ENCODE data around the gene DNAJC10. TPM values are rescaled to one million over a fixed set of nuclear protein-coding genes. Genes with fewer than 3 reads are reported as not detected.

The DNAJC10 gene
- total RNA-seq, 2 experiments from 2014 or later: 40.7 to 42.2 TPM

GRCh38 chr2:182819412-182819811 is 103.4 kb downstream of the DNAJC10 start:
- Mint-ChIP-seq H3K4me3 (no peak overlapping the region), H3K27ac (no peak overlapping the region), H3K9me3 (no peaks in the 10 kb centered on the region), H3K4me1 (ENCODE audit: low read depth) (no peaks in the 10 kb centered on the region), H3K27me3 (peaks cover 6% of the 10 kb centered on the region), H3K36me3 (ENCODE audit: low read depth) (no peaks in the 10 kb centered on the region)
- DNase-seq (no peak), ATAC-seq (no peak)
- CTCF ChIA-PET: no interaction called here
- TF ChIP-seq CTCF (IDR thresholded peaks at IDR 0.05): no peak
- intact Hi-C loops (cut with micrococcal nuclease): no loop called here
- POLR2A ChIA-PET: interaction anchor here (1.2 kb wide), 1 partner anchor 68 kb away, joined by 3 read pairs; no protein-coding TSS in a partner anchor

GRCh38 chr2:182821182-182821581 is 105.1 kb downstream of the DNAJC10 start:
- peaks cover 11% of the 10 kb centered on the region for H3K27me3 Mint-ChIP-seq
- DNase-seq: no peak
- TF ChIP-seq CTCF (IDR thresholded peaks at IDR 0.05): no peak
- H3K36me3 Mint-ChIP-seq (ENCODE audit: low read depth): no peaks in the 10 kb centered on the region
- no peak overlapping the region for H3K27ac Mint-ChIP-seq
- CTCF ChIA-PET: no interaction called here
- intact Hi-C loops (cut with micrococcal nuclease): no loop called here
- no peaks in the 10 kb centered on the region for H3K9me3 Mint-ChIP-seq
- ATAC-seq: no peak
- POLR2A ChIA-PET: no interaction called here
- H3K4me1 Mint-ChIP-seq (ENCODE audit: low read depth): no peaks in the 10 kb centered on the region
- H3K4me3 Mint-ChIP-seq: no peak overlapping the region

GRCh38 chr2:182822733-182823132 is 106.7 kb downstream of the DNAJC10 start:
- ATAC-seq: no peak
- no peak overlapping the region for H3K4me3 Mint-ChIP-seq
- no peaks in the 10 kb centered on the region for H3K9me3 Mint-ChIP-seq
- H3K27me3 Mint-ChIP-seq: peaks cover 10% of the 10 kb centered on the region
- no peak overlapping the region for H3K27ac Mint-ChIP-seq
- DNase-seq: no peak
- ChIA-PET CTCF (no interaction called here), POLR2A (no interaction called here)
- intact Hi-C loops (cut with micrococcal nuclease): no loop called here
- no peaks in the 10 kb centered on the region for H3K36me3 Mint-ChIP-seq (ENCODE audit: low read depth)
- no peak for TF ChIP-seq CTCF (IDR thresholded peaks at IDR 0.05)
- no peaks in the 10 kb centered on the region for H3K4me1 Mint-ChIP-seq (ENCODE audit: low read depth)

- ChIA-PET POLR2A (interaction anchor here (0.6 kb wide), 1 partner anchor 1118 kb away, joined by 3 read pairs; no protein-coding TSS in a partner anchor), CTCF (interaction anchor here (0.7 to 1.4 kb wide), 3 partner anchors 13 to 158 kb away, joined by 3 read pairs; no protein-coding TSS in a partner anchor)
- no peaks in the 10 kb centered on the region for H3K9me3 Mint-ChIP-seq
- DNase-seq (no peak), ATAC-seq (no peak)
- TF ChIP-seq CTCF (IDR thresholded peaks at IDR 0.05): no peak
- no peaks in the 10 kb centered on the region for H3K36me3 Mint-ChIP-seq (ENCODE audit: low read depth)
- intact Hi-C loops (cut with micrococcal nuclease): no loop called here
- H3K4me1 Mint-ChIP-seq (ENCODE audit: low read depth): no peaks in the 10 kb centered on the region
- H3K27ac Mint-ChIP-seq: no peak overlapping the region
- no peak overlapping the region for H3K4me3 Mint-ChIP-seq
- H3K27me3 Mint-ChIP-seq: peaks cover 10% of the 10 kb centered on the region
These were observed 108.2 kb downstream of the DNAJC10 start for GRCh38 chr2:182824056-182824766.

GRCh38 chr2:182824767-182825158 is 108.7 kb downstream of the DNAJC10 start:
- Mint-ChIP-seq H3K36me3 (ENCODE audit: low read depth) (no peaks in the 10 kb centered on the region), H3K27me3 (peaks cover 8% of the 10 kb centered on the region), H3K4me1 (ENCODE audit: low read depth) (no peaks in the 10 kb centered on the region), H3K4me3 (no peak overlapping the region), H3K9me3 (no peaks in the 10 kb centered on the region), H3K27ac (no peak overlapping the region)
- ATAC-seq: no peak
- ChIA-PET CTCF (interaction anchor here (0.7 to 1.4 kb wide), 3 partner anchors 12 to 157 kb away, joined by 3 read pairs; no protein-coding TSS in a partner anchor), POLR2A (no interaction called here)
- no peak for TF ChIP-seq CTCF (IDR thresholded peaks at IDR 0.05)
- no peak for DNase-seq
- intact Hi-C loops (cut with micrococcal nuclease): no loop called here
